Activated naive CD8-positive, alpha-beta T cell treated with anti-CD3 and anti-CD28 coated beads, Interleukin-2, amount 10 ng/mL, durations not matched to agents 7 days and 5 days (primary cell): ENCODE data around the gene GNAO1. TPM values are rescaled to one million over a fixed set of nuclear protein-coding genes. Genes with fewer than 3 reads are reported as not detected.

Experiments
- ATAC-seq: fragments of 150-1000 bp; cut with Tn5 transposase; one replicate; pipeline ENCODE4 v1.10.0; 2021; ENCODE audit warnings: low read depth, moderate library complexity
- POLR2A ChIA-PET: fragments of 350-600 bp; sonication (Branson Sonifier 250); formaldehyde crosslinking; loops from one replicate; lab custom pipeline; 2021; ENCODE audit warnings: antibody characterized with exemption; lab: Charles Lee
- DNase-seq: peaks from one replicate; pipeline ENCODE4 v3.0.0; 2021
- H3K27ac Mint-ChIP-seq: one replicate; pipeline ENCODE4 v1.8.0; 2022; ENCODE audit warnings: mild to moderate bottlenecking, mixed read lengths
- H3K27me3 Mint-ChIP-seq: one replicate; pipeline ENCODE4 v1.8.0; 2022; ENCODE audit warnings: mild to moderate bottlenecking, moderate library complexity, mixed read lengths
- H3K36me3 Mint-ChIP-seq: one replicate; pipeline ENCODE4 v1.8.0; 2021; ENCODE audit warnings: mild to moderate bottlenecking, mixed read lengths
- H3K4me1 Mint-ChIP-seq: one replicate; pipeline ENCODE4 v1.8.0; 2021; ENCODE audit warnings: mixed read lengths
- H3K4me3 Mint-ChIP-seq: one replicate; pipeline ENCODE4 v1.8.0; 2022; ENCODE audit warnings: mild to moderate bottlenecking, moderate library complexity, mixed read lengths
- H3K9me3 Mint-ChIP-seq: one replicate; pipeline ENCODE4 v1.8.0; 2021; ENCODE audit warnings: mixed read lengths
- total RNA-seq, 2 experiments: library from RNA; stranded (reverse); gene quantifications; one replicate each; pipeline ENCODE4 v1.2.3, GENCODE V29; 2021

GNAO1 gene
- total RNA-seq, 2 experiments from 2014 or later: 5.7 to 6.7 TPM

GRCh38 chr16:56279132-56279531, 87.8 kb downstream of the GNAO1 start:
- POLR2A ChIA-PET: interaction anchor here (1.6 kb wide), 1 partner anchor 15 kb away, joined by 5 read pairs; no protein-coding TSS in a partner anchor
- Mint-ChIP-seq H3K4me3 (peak overlapping the region; percentile 46), H3K36me3 (no peaks in the 10 kb centered on the region), H3K4me1 (peaks cover 17% of the 10 kb centered on the region), H3K27me3 (peaks cover 8% of the 10 kb centered on the region), H3K27ac (peak overlapping the region; percentile 83), H3K9me3 (peaks cover 3% of the 10 kb centered on the region)
- ATAC-seq: peak; percentile 97
- peak; percentile 64 for DNase-seq

GRCh38 chr16:56279914-56280313, 88.6 kb downstream of the GNAO1 start:
- H3K9me3 Mint-ChIP-seq: no peaks in the 10 kb centered on the region
- DNase-seq: no peak
- H3K27ac Mint-ChIP-seq: no peak overlapping the region
- no peak overlapping the region for H3K4me3 Mint-ChIP-seq
- peaks cover 17% of the 10 kb centered on the region for H3K4me1 Mint-ChIP-seq
- peaks cover 6% of the 10 kb centered on the region for H3K27me3 Mint-ChIP-seq
- no peak for ATAC-seq
- H3K36me3 Mint-ChIP-seq: no peaks in the 10 kb centered on the region
- POLR2A ChIA-PET: interaction anchor here (1.6 kb wide), 1 partner anchor 16 kb away, joined by 5 read pairs; no protein-coding TSS in a partner anchor

- no peak for ATAC-seq
- peaks cover 17% of the 10 kb centered on the region for H3K4me1 Mint-ChIP-seq
- POLR2A ChIA-PET: no interaction called here
Measured at GRCh38 chr16:56281249-56281805, 90.0 kb downstream of the GNAO1 start.

GRCh38 chr16:56282451-56282850, 91.2 kb downstream of the GNAO1 start:
- H3K36me3 Mint-ChIP-seq: no peaks in the 10 kb centered on the region
- H3K4me3 Mint-ChIP-seq: no peak overlapping the region
- POLR2A ChIA-PET: no interaction called here
- ATAC-seq: no peak
- no peak overlapping the region for H3K27ac Mint-ChIP-seq
- no peaks in the 10 kb centered on the region for H3K9me3 Mint-ChIP-seq
- peaks cover 17% of the 10 kb centered on the region for H3K4me1 Mint-ChIP-seq
- DNase-seq: no peak
- H3K27me3 Mint-ChIP-seq: peaks cover 6% of the 10 kb centered on the region

More at GRCh38 chr16:56281249-56281805, 90.0 kb downstream of the GNAO1 start:
- no peak overlapping the region for H3K27ac Mint-ChIP-seq
- no peaks in the 10 kb centered on the region for H3K9me3 Mint-ChIP-seq
- no peak overlapping the region for H3K4me3 Mint-ChIP-seq
- H3K27me3 Mint-ChIP-seq: peaks cover 6% of the 10 kb centered on the region
- H3K36me3 Mint-ChIP-seq: no peaks in the 10 kb centered on the region
- DNase-seq: no peak

- ATAC-seq: no peak
- DNase-seq: no peak
- Mint-ChIP-seq H3K27me3 (peaks cover 3% of the 10 kb centered on the region), H3K4me3 (no peak overlapping the region), H3K36me3 (no peaks in the 10 kb centered on the region), H3K27ac (no peak overlapping the region), H3K9me3 (no peaks in the 10 kb centered on the region), H3K4me1 (peaks cover 6% of the 10 kb centered on the region)
- POLR2A ChIA-PET: no interaction called here
Measured at GRCh38 chr16:56284521-56284920, 93.2 kb downstream of the GNAO1 start.

DNA sequence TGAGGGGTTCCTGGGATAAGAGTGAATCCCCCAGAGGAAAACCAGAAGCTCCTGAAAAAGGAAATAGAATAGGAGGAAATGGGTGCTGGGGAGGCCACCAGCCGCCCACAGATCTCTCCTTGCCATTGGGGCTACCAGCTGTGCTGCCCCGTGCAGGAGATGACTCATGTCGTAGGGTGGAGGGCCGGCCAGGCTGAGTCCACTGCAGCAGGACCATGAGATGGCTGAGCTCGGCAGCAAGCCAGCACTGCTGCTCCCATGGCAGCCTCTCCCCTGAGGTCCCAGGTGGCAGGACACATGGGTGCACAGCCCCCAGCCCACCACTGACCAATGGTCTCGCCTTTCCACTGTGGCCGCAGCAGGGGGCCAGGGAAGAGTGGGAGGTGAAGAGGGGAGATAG, 95.5 kb downstream of the GNAO1 start:
- no peaks in the 10 kb centered on the region for H3K36me3 Mint-ChIP-seq
- peaks cover 3% of the 10 kb centered on the region for H3K27me3 Mint-ChIP-seq
- no peaks in the 10 kb centered on the region for H3K4me1 Mint-ChIP-seq
- no peak overlapping the region for H3K27ac Mint-ChIP-seq
- H3K4me3 Mint-ChIP-seq: no peak overlapping the region
- no peaks in the 10 kb centered on the region for H3K9me3 Mint-ChIP-seq
- POLR2A ChIA-PET: interaction anchor here (0.7 kb wide), 1 partner anchor 9 kb away, joined by 3 read pairs; no protein-coding TSS in a partner anchor
- no peak for ATAC-seq
- DNase-seq: no peak

DNA sequence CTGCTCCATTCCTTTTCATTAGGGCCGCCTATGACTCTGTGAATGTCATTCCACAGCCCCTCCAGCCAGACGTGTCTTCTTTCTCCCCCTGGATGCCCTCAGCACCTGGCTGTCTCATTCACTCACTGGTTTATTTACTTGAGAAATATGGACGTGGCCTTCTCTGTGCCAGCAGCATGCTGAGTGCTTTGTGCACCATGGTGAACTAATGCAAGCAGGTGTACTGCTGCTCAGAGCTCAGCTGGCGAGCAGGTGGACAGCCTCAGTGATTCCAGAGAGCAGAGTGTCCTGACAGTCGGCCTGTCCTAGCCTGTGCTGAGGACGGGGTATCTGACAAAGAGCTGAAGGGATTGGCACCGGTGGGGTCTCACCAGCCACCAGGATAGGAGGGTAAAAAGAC, 96.7 kb downstream of the GNAO1 start:
- ATAC-seq (no peak), DNase-seq (no peak)
- H3K4me1 Mint-ChIP-seq: no peaks in the 10 kb centered on the region
- no peak overlapping the region for H3K4me3 Mint-ChIP-seq
- H3K9me3 Mint-ChIP-seq: no peaks in the 10 kb centered on the region
- peaks cover 3% of the 10 kb centered on the region for H3K27me3 Mint-ChIP-seq
- H3K36me3 Mint-ChIP-seq: no peaks in the 10 kb centered on the region
- POLR2A ChIA-PET: no interaction called here
- H3K27ac Mint-ChIP-seq: no peak overlapping the region

- no peaks in the 10 kb centered on the region for H3K36me3 Mint-ChIP-seq
- ATAC-seq: no peak
- H3K4me3 Mint-ChIP-seq: no peak overlapping the region
- no peak for DNase-seq
- no peaks in the 10 kb centered on the region for H3K9me3 Mint-ChIP-seq
- H3K4me1 Mint-ChIP-seq: no peaks in the 10 kb centered on the region
- H3K27me3 Mint-ChIP-seq: no peaks in the 10 kb centered on the region
- POLR2A ChIA-PET: no interaction called here
- no peak overlapping the region for H3K27ac Mint-ChIP-seq
Measured at GRCh38 chr16:56289416-56289815, 98.1 kb downstream of the GNAO1 start.

- no peaks in the 10 kb centered on the region for H3K9me3 Mint-ChIP-seq
- POLR2A ChIA-PET: no interaction called here
- no peak overlapping the region for H3K27ac Mint-ChIP-seq
- no peak overlapping the region for H3K4me3 Mint-ChIP-seq
- H3K27me3 Mint-ChIP-seq: no peaks in the 10 kb centered on the region
- no peak for DNase-seq
- no peaks in the 10 kb centered on the region for H3K4me1 Mint-ChIP-seq
- no peak for ATAC-seq
- H3K36me3 Mint-ChIP-seq: no peaks in the 10 kb centered on the region
Measured at GRCh38 chr16:56289862-56290261, 98.6 kb downstream of the GNAO1 start.

DNA sequence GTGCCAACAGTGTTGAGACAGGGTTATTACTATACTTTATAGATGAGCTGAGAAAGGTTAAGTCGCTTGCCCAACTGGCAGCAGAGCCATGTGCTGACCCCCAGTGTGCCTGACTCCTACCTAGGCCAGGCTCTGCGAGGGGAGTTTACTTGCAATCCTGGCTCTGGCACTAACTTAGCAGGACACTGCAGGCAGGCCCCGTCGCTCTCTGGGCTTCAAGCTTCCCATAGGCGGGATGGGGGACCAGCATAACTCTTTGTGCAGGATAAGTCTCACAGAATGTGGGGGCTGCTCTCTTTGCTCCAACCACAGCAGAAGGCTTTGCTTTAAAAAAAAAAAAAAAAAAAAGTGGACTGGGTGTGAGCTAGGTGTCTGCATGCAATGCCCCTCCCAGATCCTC, 102.7 kb downstream of the GNAO1 start:
- H3K27me3 Mint-ChIP-seq: peaks cover 5% of the 10 kb centered on the region
- DNase-seq: no peak
- no peaks in the 10 kb centered on the region for H3K36me3 Mint-ChIP-seq
- no peak overlapping the region for H3K27ac Mint-ChIP-seq
- H3K4me3 Mint-ChIP-seq: no peak overlapping the region
- H3K9me3 Mint-ChIP-seq: no peaks in the 10 kb centered on the region
- ATAC-seq: no peak
- POLR2A ChIA-PET: no interaction called here
- H3K4me1 Mint-ChIP-seq: no peaks in the 10 kb centered on the region

DNA sequence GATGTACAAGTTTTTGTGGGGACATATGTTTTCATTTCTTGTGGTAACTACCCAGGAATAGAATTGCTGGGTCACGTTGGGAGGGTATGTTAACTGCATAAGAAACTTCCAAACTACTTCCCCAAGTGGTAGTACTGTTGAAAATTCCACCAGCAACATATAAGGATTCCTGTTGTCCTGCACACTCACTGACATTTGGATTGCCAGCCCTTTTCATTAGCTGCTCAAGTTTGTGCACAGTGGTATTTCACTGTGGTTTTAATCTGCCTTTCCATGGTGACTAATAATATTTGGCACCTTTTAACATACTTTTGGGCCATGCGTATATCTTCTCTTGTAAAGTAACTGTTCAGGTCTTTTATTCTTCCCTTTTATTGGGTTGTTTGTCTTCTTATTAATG, 103.3 kb downstream of the GNAO1 start:
- DNase-seq (no peak), ATAC-seq (no peak)
- Mint-ChIP-seq H3K4me1 (no peaks in the 10 kb centered on the region), H3K27me3 (peaks cover 5% of the 10 kb centered on the region), H3K36me3 (no peaks in the 10 kb centered on the region), H3K9me3 (no peaks in the 10 kb centered on the region), H3K4me3 (no peak overlapping the region), H3K27ac (no peak overlapping the region)
- POLR2A ChIA-PET: no interaction called here

GRCh38 chr16:56295059-56295665, 103.9 kb downstream of the GNAO1 start:
- Mint-ChIP-seq H3K27me3 (peaks cover 5% of the 10 kb centered on the region), H3K4me1 (no peaks in the 10 kb centered on the region), H3K9me3 (no peaks in the 10 kb centered on the region), H3K27ac (no peak overlapping the region), H3K4me3 (no peak overlapping the region), H3K36me3 (no peaks in the 10 kb centered on the region)
- POLR2A ChIA-PET: no interaction called here
- no peak for ATAC-seq
- DNase-seq: no peak

DNA sequence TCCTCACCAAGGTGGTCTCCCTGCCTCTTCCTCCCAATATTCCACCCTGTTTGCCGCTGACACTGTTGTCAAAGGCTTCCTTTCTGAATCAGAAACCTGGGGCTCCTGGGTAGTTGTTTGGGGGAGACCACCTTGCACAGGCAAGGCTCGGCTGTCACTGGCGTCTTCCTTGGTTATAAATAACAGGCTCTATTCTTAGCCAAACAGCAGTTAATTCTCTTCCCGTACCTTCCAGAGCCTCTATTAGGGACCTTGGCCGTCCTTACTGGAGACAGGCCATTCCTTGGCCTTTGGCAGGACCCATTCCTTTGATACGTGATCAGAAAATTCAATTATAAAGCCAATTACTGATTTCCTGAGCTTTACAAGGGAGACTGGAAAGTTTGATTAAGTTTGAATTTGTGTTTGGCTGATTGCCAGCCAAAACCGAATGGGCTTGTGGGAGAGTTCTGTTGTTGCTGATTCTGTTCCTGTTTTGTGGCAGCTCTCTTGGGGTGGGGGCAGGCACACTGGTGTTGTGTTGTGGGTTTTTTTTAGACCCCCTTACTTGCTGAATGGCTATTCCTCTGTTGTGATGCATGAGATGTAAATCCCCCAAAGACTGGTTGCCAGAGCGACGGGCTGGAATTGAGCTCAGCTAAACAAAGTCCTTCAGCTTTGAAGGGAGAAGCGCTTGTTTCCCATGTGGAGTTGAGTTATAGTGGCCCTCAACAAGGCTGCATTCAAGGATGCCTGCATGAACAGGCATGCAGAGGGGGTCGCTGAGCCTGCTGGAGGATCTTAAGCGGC, 104.6 kb downstream of the GNAO1 start:
- H3K27me3 Mint-ChIP-seq: peaks cover 5% of the 10 kb centered on the region
- H3K9me3 Mint-ChIP-seq: no peaks in the 10 kb centered on the region
- no peak overlapping the region for H3K4me3 Mint-ChIP-seq
- DNase-seq (no peak), ATAC-seq (no peak)
- POLR2A ChIA-PET: no interaction called here
- H3K36me3 Mint-ChIP-seq: no peaks in the 10 kb centered on the region
- no peak overlapping the region for H3K27ac Mint-ChIP-seq
- H3K4me1 Mint-ChIP-seq: no peaks in the 10 kb centered on the region

- peaks cover 9% of the 10 kb centered on the region for H3K27me3 Mint-ChIP-seq
- no peaks in the 10 kb centered on the region for H3K9me3 Mint-ChIP-seq
- DNase-seq: no peak
- H3K4me1 Mint-ChIP-seq: no peaks in the 10 kb centered on the region
- no peaks in the 10 kb centered on the region for H3K36me3 Mint-ChIP-seq
- H3K4me3 Mint-ChIP-seq: no peak overlapping the region
- POLR2A ChIA-PET: no interaction called here
- H3K27ac Mint-ChIP-seq: no peak overlapping the region
- no peak for ATAC-seq
Measured at GRCh38 chr16:56297684-56298083, 106.4 kb downstream of the GNAO1 start.
